HG03469 (cell line): ENCODE results near the gene MACF1.
"Not testable (repeated sequence)": the region's sequence is repeated elsewhere in the genome, so short reads cannot be mapped to it uniquely, and the experiment has no call there.

Experiments used
- ATAC-seq: cut with Tn5 transposase; IDR thresholded peaks from one replicate; pipeline ENCODE4 v1.9.1; 2021; ENCODE audit warnings: mild to moderate bottlenecking, moderate library complexity, moderate number of reproducible peaks; ENCODE audit not compliant: unreplicated experiment

Gene MACF1

GRCh38 chr1:39178541-39179431, 25.7 kb upstream of the MACF1 start:
- ATAC-seq = no peak

- no peak for ATAC-seq
Observed at GRCh38 chr1:39181311-39181710, 23.2 kb upstream of the MACF1 start.

- ATAC-seq = no peak
Observed at GRCh38 chr1:39182804-39183203, 21.7 kb upstream of the MACF1 start.

GRCh38 chr1:39183503-39184353, 20.8 kb upstream of the MACF1 start:
- no peak for ATAC-seq

GRCh38 chr1:39184354-39184818, 20.1 kb upstream of the MACF1 start:
- ATAC-seq = no peak

GRCh38 chr1:39187275-39188046, 17.0 kb upstream of the MACF1 start:
- ATAC-seq = no peak

GRCh38 chr1:39189592-39190041, 14.9 kb upstream of the MACF1 start:
- no peak for ATAC-seq

GRCh38 chr1:39190096-39190495, 14.4 kb upstream of the MACF1 start:
- no peak for ATAC-seq

- no peak for ATAC-seq
Observed at GRCh38 chr1:39194398-39195051, 10.0 kb upstream of the MACF1 start.

GRCh38 chr1:39195166-39196111, 9.1 kb upstream of the MACF1 start:
- ATAC-seq = no peak

GRCh38 chr1:39196244-39197215, 8.0 kb upstream of the MACF1 start:
- ATAC-seq = no peak

GRCh38 chr1:39199593-39199992, 4.9 kb upstream of the MACF1 start:
- no peak for ATAC-seq

GRCh38 chr1:39205102-39205780, 746 bp downstream of the MACF1 start:
- no peak for ATAC-seq

GRCh38 chr1:39205781-39206464, 1.4 kb downstream of the MACF1 start:
- no peak for ATAC-seq

- ATAC-seq = not testable (repeated sequence)
Observed at GRCh38 chr1:39208360-39208759, 3.9 kb downstream of the MACF1 start.

GRCh38 chr1:39210649-39211048, 6.2 kb downstream of the MACF1 start:
- ATAC-seq = no peak

- no peak for ATAC-seq
Observed at GRCh38 chr1:39212499-39212898, 8.0 kb downstream of the MACF1 start.
